ENCODE measurements around the gene TH. TPM values are rescaled to one million over a fixed set of nuclear protein-coding genes. Genes with fewer than 3 reads are reported as not detected.

The TH gene
- total and polyA plus RNA-seq, 9 donors = 0.12 to 4.1 (median 0.97) TPM; not detected in 2

GRCh38 chr11:2215230-2215560, 43.6 kb upstream of the TH start:
- Histone ChIP-seq H3K4me1 (ENCODE audit: insufficient read depth) (no peaks in the 10 kb centered on the region), H3K9me3 (no peaks in the 10 kb centered on the region), H3K27ac (no peak overlapping the region), H3K36me3 (no peaks in the 10 kb centered on the region), H3K4me3 (no peak overlapping the region), H3K27me3 (no peaks in the 10 kb centered on the region)
- 81 to 94% (median 84%) methylated on average over 5 of the region's 5 CpGs for WGBS, 3 donors
- intact Hi-C loops (cut with DNase I) = no loop called here
- no peak for DNase-seq
- no peak for TF ChIP-seq POLR2A (IDR thresholded peaks at IDR 0.05)
- no peak for TF ChIP-seq CTCF (IDR thresholded peaks at IDR 0.05)
- no peak for TF ChIP-seq EP300 (IDR thresholded peaks at IDR 0.05)

- H3K4me3 ChIP-seq = no peak overlapping the region
- WGBS, 3 donors = 67 to 74% (median 74%) methylated on average over 28 of the region's 28 CpGs
- TF ChIP-seq CTCF (IDR thresholded peaks at IDR 0.05) (no peak), POLR2A (IDR thresholded peaks at IDR 0.05) (no peak), EP300 (IDR thresholded peaks at IDR 0.05) (no peak)
Observed at GRCh38 chr11:2214527-2215229, 43.1 kb upstream of the TH start.

GRCh38 chr11:2213890-2214526, 42.4 kb upstream of the TH start:
- H3K4me3 ChIP-seq = no peak overlapping the region
- H3K9me3 ChIP-seq = no peaks in the 10 kb centered on the region
- intact Hi-C loops (cut with DNase I) = no loop called here
- 74 to 81% (median 79%) methylated on average over 11 of the region's 11 CpGs for WGBS, 3 donors
- H3K27ac ChIP-seq = no peak overlapping the region
- H3K36me3 ChIP-seq = no peaks in the 10 kb centered on the region
- peak in 1 of 5 donors; percentile 9 for DNase-seq
- TF ChIP-seq EP300 (IDR thresholded peaks at IDR 0.05) (no peak), POLR2A (IDR thresholded peaks at IDR 0.05) (no peak), CTCF (IDR thresholded peaks at IDR 0.05) (no peak)
- no peaks in the 10 kb centered on the region for H3K4me1 ChIP-seq (ENCODE audit: insufficient read depth)
- H3K27me3 ChIP-seq = no peaks in the 10 kb centered on the region

More at GRCh38 chr11:2214527-2215229, 43.1 kb upstream of the TH start:
- Histone ChIP-seq H3K27me3 (no peaks in the 10 kb centered on the region), H3K4me1 (ENCODE audit: insufficient read depth) (no peaks in the 10 kb centered on the region), H3K36me3 (no peaks in the 10 kb centered on the region), H3K9me3 (no peaks in the 10 kb centered on the region), H3K27ac (no peak overlapping the region)
- intact Hi-C loops (cut with DNase I) = no loop called here
- DNase-seq = peak in 3 of 5 donors; percentile 4 to 18 (median 10)

DNA sequence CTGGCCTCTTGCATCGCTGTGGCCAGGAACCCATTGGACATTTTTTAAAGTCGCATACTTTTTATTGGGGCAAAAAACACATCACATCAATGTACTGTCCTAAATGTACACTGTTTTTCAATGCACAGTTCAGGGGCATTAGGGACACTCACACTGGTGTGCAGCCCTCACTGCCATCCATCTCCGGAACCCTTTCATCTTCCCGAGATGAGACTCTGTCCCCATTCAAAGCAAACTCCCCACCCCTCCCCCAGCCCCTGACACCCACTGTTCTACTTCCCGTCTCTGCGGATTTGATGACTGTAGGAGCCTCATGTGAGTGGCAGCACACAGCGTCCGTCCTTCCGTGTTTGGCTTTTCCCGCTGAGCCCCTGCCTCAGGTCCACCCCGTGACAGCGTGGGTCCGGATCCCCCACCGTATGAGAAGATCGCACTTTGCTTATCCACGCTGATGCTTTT, 41.8 kb upstream of the TH start:
- TF ChIP-seq POLR2A (IDR thresholded peaks at IDR 0.05) (no peak), EP300 (IDR thresholded peaks at IDR 0.05) (no peak), CTCF (IDR thresholded peaks at IDR 0.05) (no peak)
- intact Hi-C loops (cut with DNase I) = no loop called here

More for the DNA sequence above, 41.8 kb upstream of the TH start:
- Histone ChIP-seq H3K36me3 (no peaks in the 10 kb centered on the region), H3K27me3 (no peaks in the 10 kb centered on the region), H3K27ac (no peak overlapping the region), H3K4me1 (ENCODE audit: insufficient read depth) (no peaks in the 10 kb centered on the region), H3K4me3 (no peak overlapping the region), H3K9me3 (no peaks in the 10 kb centered on the region)
- peak in 2 of 5 donors; percentile 3 to 12 for DNase-seq
- 80 to 83% (median 80%) methylated on average over 16 of the region's 16 CpGs for WGBS, 3 donors

All from ovary (tissue), 9 donors.